Measurements from ENCODE around the gene MUC21. TPM values are rescaled to one million over a fixed set of nuclear protein-coding genes. Genes with fewer than 3 reads are reported as not detected.
"Not testable (repeated sequence)": the region's sequence is repeated elsewhere in the genome, so short reads cannot be mapped to it uniquely, and the experiment has no call there.

The MUC21 gene
- total RNA-seq, 1 donor from 2014 or later, result not detected

DNA sequence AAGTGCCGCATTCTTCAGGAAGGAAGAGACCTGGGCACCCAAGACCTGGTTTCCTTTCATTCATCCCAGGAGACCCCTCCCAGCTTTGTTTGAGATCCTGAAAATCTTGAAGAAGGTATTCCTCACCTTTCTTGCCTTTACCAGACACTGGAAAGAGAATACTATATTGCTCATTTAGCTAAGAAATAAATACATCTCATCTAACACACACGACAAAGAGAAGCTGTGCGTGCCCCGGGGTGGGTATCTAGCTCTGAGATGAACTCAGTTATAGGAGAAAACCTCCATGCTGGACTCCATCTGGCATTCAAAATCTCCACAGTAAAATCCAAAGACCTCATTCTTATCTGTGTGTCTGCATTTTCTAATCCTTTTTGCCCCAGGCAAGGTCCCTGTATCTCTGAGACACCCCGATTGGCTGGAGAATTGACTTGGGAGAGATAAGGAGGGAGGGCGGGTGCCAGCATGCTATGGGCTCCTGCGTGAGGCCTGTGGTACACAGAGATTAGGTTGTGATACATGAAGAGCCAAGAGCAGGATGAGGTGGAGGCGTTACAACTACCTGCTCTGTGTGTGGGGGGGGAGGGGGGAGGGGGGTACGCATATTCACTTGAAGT lies 4.8 kb downstream of the MUC21 start:
- Mint-ChIP-seq H3K4me1 (ENCODE audit: unreplicated experiment) (no peaks in the 10 kb centered on the region), H3K9me3 (ENCODE audit: unreplicated experiment) (no peaks in the 10 kb centered on the region), H3K27ac (ENCODE audit: unreplicated experiment) (no peak overlapping the region), H3K27me3 (ENCODE audit: unreplicated experiment) (peaks cover 17% of the 10 kb centered on the region), H3K4me3 (ENCODE audit: unreplicated experiment) (no peak overlapping the region), H3K36me3 (ENCODE audit: unreplicated experiment) (no peaks in the 10 kb centered on the region)
- TF ChIP-seq, protein P1, sequence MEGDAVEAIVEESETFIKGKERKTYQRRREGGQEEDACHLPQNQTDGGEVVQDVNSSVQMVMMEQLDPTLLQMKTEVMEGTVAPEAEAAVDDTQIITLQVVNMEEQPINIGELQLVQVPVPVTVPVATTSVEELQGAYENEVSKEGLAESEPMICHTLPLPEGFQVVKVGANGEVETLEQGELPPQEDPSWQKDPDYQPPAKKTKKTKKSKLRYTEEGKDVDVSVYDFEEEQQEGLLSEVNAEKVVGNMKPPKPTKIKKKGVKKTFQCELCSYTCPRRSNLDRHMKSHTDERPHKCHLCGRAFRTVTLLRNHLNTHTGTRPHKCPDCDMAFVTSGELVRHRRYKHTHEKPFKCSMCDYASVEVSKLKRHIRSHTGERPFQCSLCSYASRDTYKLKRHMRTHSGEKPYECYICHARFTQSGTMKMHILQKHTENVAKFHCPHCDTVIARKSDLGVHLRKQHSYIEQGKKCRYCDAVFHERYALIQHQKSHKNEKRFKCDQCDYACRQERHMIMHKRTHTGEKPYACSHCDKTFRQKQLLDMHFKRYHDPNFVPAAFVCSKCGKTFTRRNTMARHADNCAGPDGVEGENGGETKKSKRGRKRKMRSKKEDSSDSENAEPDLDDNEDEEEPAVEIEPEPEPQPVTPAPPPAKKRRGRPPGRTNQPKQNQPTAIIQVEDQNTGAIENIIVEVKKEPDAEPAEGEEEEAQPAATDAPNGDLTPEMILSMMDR (IDR thresholded peaks at IDR 0.05), result no peak
- no peak for DNase-seq (ENCODE audit: extremely low spot score, unreplicated experiment)

DNA sequence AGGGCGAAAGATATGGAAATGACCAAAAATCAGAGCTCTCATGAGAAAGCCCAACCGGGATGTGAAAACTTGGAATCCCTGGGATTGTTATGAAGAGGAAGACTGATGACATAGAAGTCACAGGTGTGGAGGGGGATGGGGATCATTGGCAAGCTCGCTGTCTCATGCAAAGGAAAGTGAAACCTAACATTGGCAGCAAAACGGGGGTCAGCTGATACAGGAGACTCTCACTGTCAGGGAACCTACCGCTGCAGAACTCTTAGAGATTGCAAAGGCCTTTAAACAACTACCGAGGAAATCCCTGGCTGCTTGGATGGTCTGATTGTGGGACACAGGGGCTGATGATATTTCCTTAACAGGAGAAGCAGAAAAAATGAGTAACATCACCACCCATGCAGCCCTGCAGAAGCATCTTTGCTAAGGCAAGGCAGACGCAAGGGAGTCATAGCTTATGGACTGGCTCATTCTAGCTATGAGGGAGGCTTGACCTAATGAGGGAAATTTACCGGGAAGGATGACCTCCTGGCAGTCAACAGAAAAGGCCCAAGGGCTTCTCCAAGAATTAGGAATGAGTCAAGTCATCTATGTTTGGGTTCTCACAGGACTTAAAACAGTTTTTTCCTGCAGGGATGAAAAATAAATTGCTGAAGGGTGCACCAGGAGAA lies 7.0 kb downstream of the MUC21 start:
- Mint-ChIP-seq H3K27ac (ENCODE audit: unreplicated experiment) (no peak overlapping the region), H3K27me3 (ENCODE audit: unreplicated experiment) (peaks cover 7% of the 10 kb centered on the region), H3K4me1 (ENCODE audit: unreplicated experiment) (no peaks in the 10 kb centered on the region), H3K9me3 (ENCODE audit: unreplicated experiment) (no peaks in the 10 kb centered on the region), H3K4me3 (ENCODE audit: unreplicated experiment) (no peak overlapping the region), H3K36me3 (ENCODE audit: unreplicated experiment) (no peaks in the 10 kb centered on the region)
- TF ChIP-seq, protein P1 (IDR thresholded peaks at IDR 0.05), result no peak
- no peak for DNase-seq (ENCODE audit: extremely low spot score, unreplicated experiment)

DNA sequence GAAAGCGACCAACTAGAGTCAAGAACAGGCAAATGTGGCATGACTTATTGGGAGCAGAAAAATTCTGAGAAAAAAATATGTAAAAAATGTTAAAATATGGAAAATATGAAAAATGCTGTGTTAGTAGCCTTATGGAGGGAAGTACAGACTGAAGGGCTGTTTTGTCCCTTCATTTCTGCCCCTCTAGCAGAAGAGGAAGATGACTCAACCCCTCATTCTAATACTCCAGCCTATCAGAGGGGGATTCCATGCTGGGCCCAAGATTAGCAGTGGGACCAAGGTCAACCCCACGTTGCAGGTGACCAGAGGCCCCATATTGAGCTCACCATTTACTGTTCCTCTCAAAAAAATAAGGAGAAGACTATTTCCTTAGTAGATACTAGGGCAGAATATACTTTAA lies 8.4 kb downstream of the MUC21 start:
- no peak overlapping the region for H3K4me3 Mint-ChIP-seq (ENCODE audit: unreplicated experiment)
- no peaks in the 10 kb centered on the region for H3K36me3 Mint-ChIP-seq (ENCODE audit: unreplicated experiment)
- H3K27ac Mint-ChIP-seq (ENCODE audit: unreplicated experiment), result no peak overlapping the region
- no peaks in the 10 kb centered on the region for H3K9me3 Mint-ChIP-seq (ENCODE audit: unreplicated experiment)
- H3K27me3 Mint-ChIP-seq (ENCODE audit: unreplicated experiment), result peaks cover 7% of the 10 kb centered on the region
- no peak for DNase-seq (ENCODE audit: extremely low spot score, unreplicated experiment)
- TF ChIP-seq, protein P1 (IDR thresholded peaks at IDR 0.05), result no peak
- H3K4me1 Mint-ChIP-seq (ENCODE audit: unreplicated experiment), result no peaks in the 10 kb centered on the region

DNA sequence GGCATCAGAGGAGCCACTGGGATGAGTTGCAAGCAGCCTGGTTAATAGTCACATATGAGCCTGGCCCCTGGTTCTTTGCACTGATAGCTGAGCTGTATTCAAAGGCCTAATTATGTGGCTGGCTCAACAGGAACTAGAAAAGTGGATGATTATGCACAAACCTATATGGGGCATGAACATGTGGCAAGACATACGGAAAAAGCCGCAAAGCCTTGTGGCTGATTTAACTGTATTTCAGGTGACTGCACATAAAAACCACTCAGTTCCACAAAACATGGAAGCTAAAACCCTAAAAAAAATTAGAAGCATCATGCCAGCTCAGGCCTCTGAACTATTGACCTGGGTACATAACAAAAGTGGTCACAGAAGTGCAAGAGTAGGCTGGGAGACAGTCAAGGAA lies 13.8 kb downstream of the MUC21 start:
- no peaks in the 10 kb centered on the region for H3K9me3 Mint-ChIP-seq (ENCODE audit: unreplicated experiment)
- TF ChIP-seq, protein P1 (IDR thresholded peaks at IDR 0.05), result no peak
- H3K27me3 Mint-ChIP-seq (ENCODE audit: unreplicated experiment), result peaks cover 3% of the 10 kb centered on the region
- no peaks in the 10 kb centered on the region for H3K36me3 Mint-ChIP-seq (ENCODE audit: unreplicated experiment)
- H3K27ac Mint-ChIP-seq (ENCODE audit: unreplicated experiment), result no peak overlapping the region
- no peak overlapping the region for H3K4me3 Mint-ChIP-seq (ENCODE audit: unreplicated experiment)
- H3K4me1 Mint-ChIP-seq (ENCODE audit: unreplicated experiment), result no peaks in the 10 kb centered on the region
- no peak for DNase-seq (ENCODE audit: extremely low spot score, unreplicated experiment)

DNA sequence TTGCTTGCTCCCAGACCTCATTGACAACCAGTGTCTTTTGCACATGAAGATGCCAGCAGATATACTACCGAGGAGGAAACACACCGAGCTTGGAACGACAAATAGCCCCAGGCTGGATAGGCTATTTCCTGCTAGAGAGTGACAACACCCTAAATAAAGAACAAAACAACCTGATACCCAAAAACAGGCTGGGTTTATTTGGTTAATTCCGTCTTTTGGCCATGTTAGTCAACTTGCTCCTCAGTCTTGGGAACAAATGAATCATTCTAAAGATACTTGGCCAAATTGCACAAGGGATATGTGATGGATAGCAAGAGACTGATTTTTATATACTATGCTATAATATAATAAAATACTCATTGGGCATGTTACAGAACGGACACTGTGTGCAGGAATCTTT lies 15.3 kb downstream of the MUC21 start:
- TF ChIP-seq, protein P1 (IDR thresholded peaks at IDR 0.05), result no peak
- H3K27ac Mint-ChIP-seq (ENCODE audit: unreplicated experiment), result no peak overlapping the region
- H3K4me1 Mint-ChIP-seq (ENCODE audit: unreplicated experiment), result no peaks in the 10 kb centered on the region
- no peaks in the 10 kb centered on the region for H3K9me3 Mint-ChIP-seq (ENCODE audit: unreplicated experiment)
- H3K4me3 Mint-ChIP-seq (ENCODE audit: unreplicated experiment), result no peak overlapping the region
- no peaks in the 10 kb centered on the region for H3K36me3 Mint-ChIP-seq (ENCODE audit: unreplicated experiment)
- DNase-seq (ENCODE audit: extremely low spot score, unreplicated experiment), result no peak
- peaks cover 5% of the 10 kb centered on the region for H3K27me3 Mint-ChIP-seq (ENCODE audit: unreplicated experiment)

DNA sequence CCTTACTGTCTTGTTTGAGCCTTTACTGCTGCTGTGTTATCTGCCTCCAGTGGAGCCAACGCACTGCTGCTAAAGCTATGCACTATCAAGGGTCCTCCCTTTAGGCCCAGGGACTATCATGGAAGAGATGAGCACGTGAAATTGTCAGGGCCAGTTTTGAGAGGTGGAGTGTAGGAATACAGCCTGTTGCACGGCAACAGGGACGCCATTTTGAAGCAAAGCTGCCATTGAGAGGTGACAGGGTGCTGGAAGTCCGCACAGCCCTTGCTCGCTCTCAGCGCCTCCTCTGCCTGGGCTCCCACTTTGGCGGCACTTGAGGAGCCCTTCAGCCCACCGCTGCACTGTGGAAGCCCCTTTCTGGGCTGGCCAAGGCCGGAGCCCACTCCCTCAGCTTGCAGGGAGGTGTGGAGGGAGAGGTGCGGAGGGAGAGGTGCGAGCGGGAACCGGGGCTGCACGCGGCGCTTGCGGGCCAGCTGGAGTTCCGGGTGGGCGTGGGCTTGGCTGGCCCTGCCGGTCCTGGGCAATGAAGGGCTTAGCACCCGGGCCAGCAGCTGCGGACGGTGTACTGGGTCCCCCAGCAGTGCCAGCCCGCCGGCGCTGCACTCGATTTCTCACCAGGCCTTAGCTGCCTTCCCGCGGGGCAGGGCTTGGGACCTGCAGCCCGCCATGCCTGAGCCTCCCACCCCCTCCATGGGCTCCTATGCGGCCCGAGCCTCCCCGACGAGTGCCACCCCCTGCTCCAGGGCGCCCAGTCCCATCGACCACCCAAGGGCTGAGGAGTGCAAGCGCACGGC lies 16.7 kb downstream of the MUC21 start:
- not testable (repeated sequence) for DNase-seq (ENCODE audit: extremely low spot score, unreplicated experiment); H3K4me3 Mint-ChIP-seq (ENCODE audit: unreplicated experiment); H3K36me3 Mint-ChIP-seq (ENCODE audit: unreplicated experiment); H3K27ac Mint-ChIP-seq (ENCODE audit: unreplicated experiment); H3K9me3 Mint-ChIP-seq (ENCODE audit: unreplicated experiment); H3K4me1 Mint-ChIP-seq (ENCODE audit: unreplicated experiment)
- H3K27me3 Mint-ChIP-seq (ENCODE audit: unreplicated experiment), result peaks cover 13% of the 10 kb centered on the region
